Brain microvascular endothelial cell (primary cell): ENCODE data around the gene SNAPC4.

ENCODE experiments used
- DNase-seq: peaks from one replicate; pipeline ENCODE4 v3.0.0-alpha.2; 2020
- H3K27ac ChIP-seq: fragments of 250-450 bp; sonication (Bioruptor Pico); 2 replicates; pipeline ENCODE4 v1.5.1; 2020; ENCODE audit warnings: mild to moderate bottlenecking, moderate library complexity
- H3K27me3 ChIP-seq: fragments of 250-450 bp; sonication (Bioruptor Pico); replicated peaks from 2 replicates; pipeline ENCODE4 v1.5.1; 2020; ENCODE audit warnings: mild to moderate bottlenecking
- H3K36me3 ChIP-seq: fragments of 250-450 bp; sonication (Bioruptor Pico); replicated peaks from 2 replicates; pipeline ENCODE4 v1.5.1; 2020; ENCODE audit warnings: mild to moderate bottlenecking
- H3K4me3 ChIP-seq: 2 replicates; pipeline ENCODE4 v1.5.1; 2011; ENCODE audit warnings: low read depth, mild to moderate bottlenecking, control low read depth, low read length, moderate library complexity
- CTCF ChIP-seq: IDR thresholded peaks from 2 replicates; pipeline ENCODE4 v1.5.1; 2011; ENCODE audit warnings: low read depth, mild to moderate bottlenecking, moderate library complexity, low read length, control low read depth, inconsistent platforms; ENCODE audit errors: missing control alignments
- in situ Hi-C: cut with HindIII; loops from 2 replicates; pipeline ENCODE4 v1.10.0; 2017; ENCODE audit warnings: low sequenced_read_pairs, low pct_ligation_motif_present

The SNAPC4 gene

GRCh38 chr9:136398286-136398685, 1.7 kb downstream of the SNAPC4 start:
- Histone ChIP-seq H3K4me3 (no peak overlapping the region), H3K27me3 (no peaks in the 10 kb centered on the region), H3K27ac (no peak overlapping the region), H3K36me3 (peaks cover 55% of the 10 kb centered on the region)
- in situ Hi-C loops = no loop called here
- TF ChIP-seq CTCF = no peak
- DNase-seq = no peak

GRCh38 chr9:136397643-136398042, 2.3 kb downstream of the SNAPC4 start:
- in situ Hi-C loops = no loop called here
- DNase-seq = no peak
- no peak overlapping the region for H3K27ac ChIP-seq
- no peak for TF ChIP-seq CTCF
- no peaks in the 10 kb centered on the region for H3K27me3 ChIP-seq
- no peak overlapping the region for H3K4me3 ChIP-seq
- H3K36me3 ChIP-seq = peaks cover 61% of the 10 kb centered on the region

GRCh38 chr9:136396219-136396515, 3.8 kb downstream of the SNAPC4 start:
- in situ Hi-C loops = no loop called here
- H3K27me3 ChIP-seq = no peaks in the 10 kb centered on the region
- no peak for TF ChIP-seq CTCF
- peaks cover 71% of the 10 kb centered on the region for H3K36me3 ChIP-seq
- no peak overlapping the region for H3K27ac ChIP-seq
- DNase-seq = no peak
- H3K4me3 ChIP-seq = no peak overlapping the region

- no peak for DNase-seq
- Histone ChIP-seq H3K27ac (no peak overlapping the region), H3K4me3 (no peak overlapping the region), H3K36me3 (peaks cover 74% of the 10 kb centered on the region), H3K27me3 (no peaks in the 10 kb centered on the region)
- in situ Hi-C loops = no loop called here
- TF ChIP-seq CTCF = no peak
Measured at GRCh38 chr9:136395345-136396218, 4.4 kb downstream of the SNAPC4 start.

- TF ChIP-seq CTCF = no peak
- in situ Hi-C loops = no loop called here
- Histone ChIP-seq H3K27me3 (no peaks in the 10 kb centered on the region), H3K4me3 (no peak overlapping the region), H3K36me3 (peaks cover 76% of the 10 kb centered on the region), H3K27ac (no peak overlapping the region)
- DNase-seq = no peak
Measured at GRCh38 chr9:136395020-136395340, 5.0 kb downstream of the SNAPC4 start.
